Measurements from ENCODE around the gene CTNND1.

The CTNND1 gene

DNA sequence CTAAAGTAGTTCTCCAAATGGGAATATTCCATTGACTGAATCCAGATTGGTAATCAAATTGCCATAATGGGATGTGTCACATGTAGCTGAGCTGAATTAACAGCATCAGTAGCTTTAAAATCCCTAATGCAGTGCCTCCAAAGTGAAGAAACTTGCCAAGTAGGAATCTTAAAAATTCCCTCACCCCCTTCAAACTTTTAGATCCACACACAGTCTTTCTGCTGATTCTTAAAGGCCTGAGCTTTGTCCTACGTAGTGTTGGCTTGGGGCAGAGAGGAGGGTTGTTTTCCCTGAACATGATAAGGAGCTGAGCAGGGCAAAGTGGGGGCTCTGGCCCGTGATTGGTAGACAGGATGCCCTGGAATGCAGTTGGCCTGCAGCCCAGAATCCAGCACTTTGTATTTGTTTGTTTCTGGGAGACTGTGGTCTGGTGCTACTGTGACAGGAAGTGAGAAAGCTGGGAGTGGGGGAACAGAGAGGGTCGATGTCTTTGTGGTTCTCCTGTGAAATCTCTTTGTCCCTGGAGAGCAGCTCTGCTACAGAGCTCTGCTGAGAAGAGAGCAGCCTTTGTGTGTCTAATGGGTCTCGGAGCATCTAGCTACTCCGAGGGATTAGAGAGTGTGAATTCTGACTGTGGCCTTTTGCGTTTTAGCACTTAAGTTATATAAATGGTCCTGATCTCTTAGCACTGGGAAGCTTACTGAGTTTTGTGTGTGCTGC is 16.9 kb downstream of the CTNND1 start:
- FAIRE-seq (no peak), DNase-seq (ENCODE audit: insufficient read length) (no peak)
- TF ChIP-seq TAF1 (IDR thresholded peaks at IDR 0.05; ENCODE audit: borderline replicate concordance, low read depth, low read length) = no peak
- no peak for TF ChIP-seq POLR2AphosphoS5 (IDR thresholded peaks at IDR 0.05; ENCODE audit: low read depth, low read length)
- TF ChIP-seq POLR2A (IDR thresholded peaks at IDR 0.05; ENCODE audit: low read depth, low read length) = no peak

- FAIRE-seq = no peak
- TF ChIP-seq POLR2A (IDR thresholded peaks at IDR 0.05; ENCODE audit: low read depth, low read length) = no peak
- TF ChIP-seq TAF1 (IDR thresholded peaks at IDR 0.05; ENCODE audit: borderline replicate concordance, low read depth, low read length) = no peak
- TF ChIP-seq POLR2AphosphoS5 (IDR thresholded peaks at IDR 0.05; ENCODE audit: low read depth, low read length) = no peak
- DNase-seq (ENCODE audit: insufficient read length) = no peak
Measured at GRCh38 chr11:57779276-57779675, 17.7 kb downstream of the CTNND1 start.

DNA sequence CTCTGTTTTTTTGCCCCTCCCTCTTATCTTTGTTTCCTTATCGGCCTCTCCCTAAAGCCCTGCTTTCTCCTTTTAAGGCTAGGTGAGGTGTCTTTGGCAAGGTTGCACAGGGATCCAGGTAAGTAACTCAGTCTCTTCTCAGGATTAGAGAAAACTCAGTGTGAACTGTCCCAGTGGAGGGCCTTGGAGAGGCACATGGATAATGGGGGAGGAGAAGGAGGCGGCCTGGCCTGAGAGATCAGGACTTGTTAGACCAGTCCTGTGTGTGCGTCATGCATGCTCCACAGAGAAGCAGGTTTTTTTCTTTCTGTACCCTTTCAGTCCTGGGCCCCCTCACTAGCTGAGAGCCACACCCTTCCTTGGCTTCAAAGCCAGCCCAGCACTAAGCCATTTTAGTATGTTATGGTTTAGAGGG is 19.9 kb downstream of the CTNND1 start:
- FAIRE-seq = no peak
- DNase-seq (ENCODE audit: insufficient read length) = no peak
- TF ChIP-seq POLR2A (IDR thresholded peaks at IDR 0.05; ENCODE audit: low read depth, low read length) = no peak
- TF ChIP-seq POLR2AphosphoS5 (IDR thresholded peaks at IDR 0.05; ENCODE audit: low read depth, low read length) = no peak
- TF ChIP-seq TAF1 (IDR thresholded peaks at IDR 0.05; ENCODE audit: borderline replicate concordance, low read depth, low read length) = no peak

DNA sequence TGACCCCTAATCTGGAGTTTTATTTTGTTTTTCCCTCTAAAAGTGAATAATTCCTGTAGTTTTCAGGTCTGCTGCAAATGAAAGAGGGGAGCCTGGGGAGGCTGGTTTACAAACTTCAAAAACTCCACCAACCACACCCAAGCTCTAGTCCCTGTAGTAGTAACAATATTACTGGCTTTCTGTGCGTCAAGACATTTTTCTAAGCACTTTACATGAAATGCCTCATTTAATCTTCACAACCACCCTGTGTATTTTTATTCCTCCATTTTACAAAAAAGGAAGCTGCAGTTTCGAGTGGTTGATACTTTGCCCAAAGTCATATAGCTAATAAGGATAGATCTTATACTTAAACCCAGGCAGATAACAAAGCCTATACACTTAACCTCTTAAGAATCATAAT is 23.5 kb downstream of the CTNND1 start:
- TF ChIP-seq POLR2AphosphoS5 (IDR thresholded peaks at IDR 0.05; ENCODE audit: low read depth, low read length) = no peak
- TF ChIP-seq TAF1 (IDR thresholded peaks at IDR 0.05; ENCODE audit: borderline replicate concordance, low read depth, low read length) = no peak
- TF ChIP-seq POLR2A (IDR thresholded peaks at IDR 0.05; ENCODE audit: low read depth, low read length) = no peak
- no peak for DNase-seq (ENCODE audit: insufficient read length)
- FAIRE-seq = peak; percentile 33

GRCh38 chr11:57786436-57786835 is 24.8 kb downstream of the CTNND1 start:
- peak; percentile 51 for FAIRE-seq
- DNase-seq (ENCODE audit: insufficient read length) = no peak
- TF ChIP-seq TAF1 (IDR thresholded peaks at IDR 0.05; ENCODE audit: borderline replicate concordance, low read depth, low read length) (no peak), POLR2A (IDR thresholded peaks at IDR 0.05; ENCODE audit: low read depth, low read length) (no peak), POLR2AphosphoS5 (IDR thresholded peaks at IDR 0.05; ENCODE audit: low read depth, low read length) (no peak)

GRCh38 chr11:57787006-57787604 is 25.5 kb downstream of the CTNND1 start:
- FAIRE-seq = peak; percentile 85
- no peak for TF ChIP-seq TAF1 (IDR thresholded peaks at IDR 0.05; ENCODE audit: borderline replicate concordance, low read depth, low read length)
- TF ChIP-seq POLR2A (IDR thresholded peaks at IDR 0.05; ENCODE audit: low read depth, low read length) = no peak
- no peak for TF ChIP-seq POLR2AphosphoS5 (IDR thresholded peaks at IDR 0.05; ENCODE audit: low read depth, low read length)

DNA sequence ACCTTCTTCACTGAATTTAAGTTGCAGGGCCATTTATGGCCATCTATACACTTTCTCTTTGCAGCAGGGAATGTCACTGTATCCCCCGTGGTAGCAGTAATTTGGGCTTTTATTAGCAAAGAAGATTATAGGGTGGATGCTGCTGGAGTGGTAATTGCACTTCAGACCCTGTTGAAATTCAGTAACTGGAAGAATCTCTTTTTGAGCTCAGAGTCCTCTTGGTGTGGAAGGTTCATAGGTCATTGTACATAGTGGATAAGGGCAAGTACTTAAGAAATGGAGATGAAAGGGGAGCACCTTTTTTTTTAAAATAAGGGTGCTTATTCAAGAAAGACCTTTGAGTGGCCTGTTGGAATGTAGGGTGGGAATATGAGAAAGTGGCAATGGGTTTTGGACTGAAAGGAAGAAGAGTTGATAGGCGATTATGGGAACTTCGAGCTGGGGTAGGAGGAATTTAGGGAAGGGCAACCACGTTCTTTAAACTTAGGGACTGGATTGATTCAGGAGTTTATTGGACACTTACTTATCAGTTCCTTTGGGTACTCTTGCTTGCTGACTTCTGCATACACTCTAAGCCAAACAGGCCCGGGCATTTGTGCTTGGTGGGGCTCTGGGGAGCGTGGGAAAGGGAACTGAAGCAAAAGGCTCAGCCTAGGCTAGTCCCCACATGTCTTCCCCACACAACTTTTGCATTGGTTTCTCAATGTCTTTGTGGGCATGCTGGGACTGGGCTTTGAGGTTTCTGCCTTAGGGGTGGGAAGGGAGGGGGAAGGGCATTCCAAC is 26.5 kb downstream of the CTNND1 start:
- DNase-seq (ENCODE audit: insufficient read length) (peak; percentile 28), FAIRE-seq (peak; percentile 81)
- no peak for TF ChIP-seq POLR2A (IDR thresholded peaks at IDR 0.05; ENCODE audit: low read depth, low read length)

More at GRCh38 chr11:57787006-57787604, 25.5 kb downstream of the CTNND1 start:
- DNase-seq (ENCODE audit: insufficient read length) = no peak

GRCh38 chr11:57788703-57789088 is 27.1 kb downstream of the CTNND1 start:
- DNase-seq (ENCODE audit: insufficient read length) (no peak), FAIRE-seq (no peak)
- TF ChIP-seq TAF1 (IDR thresholded peaks at IDR 0.05; ENCODE audit: borderline replicate concordance, low read depth, low read length) = no peak
- no peak for TF ChIP-seq POLR2AphosphoS5 (IDR thresholded peaks at IDR 0.05; ENCODE audit: low read depth, low read length)
- no peak for TF ChIP-seq POLR2A (IDR thresholded peaks at IDR 0.05; ENCODE audit: low read depth, low read length)

- FAIRE-seq = no peak
- TF ChIP-seq POLR2AphosphoS5 (IDR thresholded peaks at IDR 0.05; ENCODE audit: low read depth, low read length) = no peak
- no peak for TF ChIP-seq TAF1 (IDR thresholded peaks at IDR 0.05; ENCODE audit: borderline replicate concordance, low read depth, low read length)
- TF ChIP-seq POLR2A (IDR thresholded peaks at IDR 0.05; ENCODE audit: low read depth, low read length) = no peak
- DNase-seq (ENCODE audit: insufficient read length) = no peak
Measured at GRCh38 chr11:57791321-57792059, 29.9 kb downstream of the CTNND1 start.

DNA sequence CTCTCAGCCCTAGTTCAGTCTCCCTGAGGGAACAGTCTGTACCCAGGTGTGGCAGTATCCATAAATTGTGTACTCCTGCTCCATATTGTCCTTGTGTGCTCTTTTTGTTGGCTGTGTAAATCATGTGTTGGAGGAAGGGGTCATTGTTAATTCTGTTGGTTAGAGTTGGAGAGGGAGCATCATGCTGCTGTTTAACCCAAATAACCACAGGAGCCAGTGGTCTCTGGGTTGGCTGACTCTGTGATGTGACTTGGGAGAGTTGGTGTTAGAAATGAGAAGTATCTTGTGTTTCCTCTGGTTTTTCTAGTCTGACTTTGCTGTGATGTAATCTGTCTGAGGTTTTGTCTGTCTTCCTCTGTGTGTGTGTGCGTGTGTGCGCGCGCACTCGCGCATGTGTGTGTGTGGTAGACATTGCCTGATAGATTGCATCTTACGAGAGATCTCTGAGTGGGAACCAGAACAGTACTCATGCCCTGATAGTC is 30.5 kb downstream of the CTNND1 start:
- TF ChIP-seq TAF1 (IDR thresholded peaks at IDR 0.05; ENCODE audit: borderline replicate concordance, low read depth, low read length) (no peak), POLR2AphosphoS5 (IDR thresholded peaks at IDR 0.05; ENCODE audit: low read depth, low read length) (peak; percentile 63), POLR2A (IDR thresholded peaks at IDR 0.05; ENCODE audit: low read depth, low read length) (peak; percentile 67; the same call in 1 of the 2 replicates)
- FAIRE-seq (peak; percentile 100), DNase-seq (ENCODE audit: insufficient read length) (peak; percentile 48)

GRCh38 chr11:57792870-57793269 is 31.3 kb downstream of the CTNND1 start:
- no peak for TF ChIP-seq TAF1 (IDR thresholded peaks at IDR 0.05; ENCODE audit: borderline replicate concordance, low read depth, low read length)
- no peak for TF ChIP-seq POLR2AphosphoS5 (IDR thresholded peaks at IDR 0.05; ENCODE audit: low read depth, low read length)
- TF ChIP-seq POLR2A (IDR thresholded peaks at IDR 0.05; ENCODE audit: low read depth, low read length) = no peak
- FAIRE-seq (peak; percentile 81), DNase-seq (ENCODE audit: insufficient read length) (no peak)
